Measurements from ENCODE around the gene HAGHL.

Gene HAGHL

DNA sequence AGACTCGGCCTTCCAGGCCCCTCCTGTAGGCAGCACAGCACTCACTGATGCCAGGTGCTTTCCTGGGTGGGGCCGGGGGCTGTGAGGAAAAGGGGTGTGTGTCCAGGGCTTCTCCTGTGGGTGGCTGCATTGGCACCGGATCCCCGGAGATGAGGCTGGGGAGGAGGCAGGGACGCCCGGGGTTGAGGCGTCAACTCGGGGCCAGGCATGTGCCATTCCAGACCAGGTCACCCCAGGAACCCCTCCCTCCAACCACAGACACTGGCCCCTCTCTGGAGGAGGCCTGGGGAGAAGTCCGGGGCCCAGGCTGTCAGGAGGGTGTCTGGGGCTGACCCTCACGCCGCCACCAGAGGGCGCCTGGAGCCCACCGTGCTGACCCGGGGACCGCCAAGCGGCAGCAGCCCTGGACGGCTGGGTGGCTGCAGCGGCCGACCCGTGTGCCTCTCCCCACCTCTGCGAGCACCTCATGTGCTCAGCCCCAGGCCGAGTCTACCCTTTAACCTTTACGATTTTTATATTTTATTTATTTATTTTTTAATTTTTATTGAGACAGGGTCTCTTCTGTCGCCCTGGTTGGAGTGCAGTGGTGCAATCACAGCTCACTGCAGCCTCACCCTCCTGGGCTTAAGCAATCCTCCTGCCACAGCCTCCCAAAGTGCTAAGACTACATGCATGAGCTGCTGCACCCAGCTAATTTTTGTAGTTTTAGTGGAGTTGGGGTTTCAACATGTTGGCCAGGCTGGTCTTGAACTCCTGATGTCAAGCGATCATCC, 15.2 kb upstream of the HAGHL start (continued):
- TF ChIP-seq ZNF549 (tag by site-specific recombination; IDR thresholded peaks at IDR 0.05), result no peak
- TF ChIP-seq, protein P1, sequence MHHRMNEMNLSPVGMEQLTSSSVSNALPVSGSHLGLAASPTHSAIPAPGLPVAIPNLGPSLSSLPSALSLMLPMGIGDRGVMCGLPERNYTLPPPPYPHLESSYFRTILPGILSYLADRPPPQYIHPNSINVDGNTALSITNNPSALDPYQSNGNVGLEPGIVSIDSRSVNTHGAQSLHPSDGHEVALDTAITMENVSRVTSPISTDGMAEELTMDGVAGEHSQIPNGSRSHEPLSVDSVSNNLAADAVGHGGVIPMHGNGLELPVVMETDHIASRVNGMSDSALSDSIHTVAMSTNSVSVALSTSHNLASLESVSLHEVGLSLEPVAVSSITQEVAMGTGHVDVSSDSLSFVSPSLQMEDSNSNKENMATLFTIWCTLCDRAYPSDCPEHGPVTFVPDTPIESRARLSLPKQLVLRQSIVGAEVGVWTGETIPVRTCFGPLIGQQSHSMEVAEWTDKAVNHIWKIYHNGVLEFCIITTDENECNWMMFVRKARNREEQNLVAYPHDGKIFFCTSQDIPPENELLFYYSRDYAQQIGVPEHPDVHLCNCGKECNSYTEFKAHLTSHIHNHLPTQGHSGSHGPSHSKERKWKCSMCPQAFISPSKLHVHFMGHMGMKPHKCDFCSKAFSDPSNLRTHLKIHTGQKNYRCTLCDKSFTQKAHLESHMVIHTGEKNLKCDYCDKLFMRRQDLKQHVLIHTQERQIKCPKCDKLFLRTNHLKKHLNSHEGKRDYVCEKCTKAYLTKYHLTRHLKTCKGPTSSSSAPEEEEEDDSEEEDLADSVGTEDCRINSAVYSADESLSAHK (tag by site-specific recombination; IDR thresholded peaks at IDR 0.05), result no peak
- TF ChIP-seq, protein P2, sequence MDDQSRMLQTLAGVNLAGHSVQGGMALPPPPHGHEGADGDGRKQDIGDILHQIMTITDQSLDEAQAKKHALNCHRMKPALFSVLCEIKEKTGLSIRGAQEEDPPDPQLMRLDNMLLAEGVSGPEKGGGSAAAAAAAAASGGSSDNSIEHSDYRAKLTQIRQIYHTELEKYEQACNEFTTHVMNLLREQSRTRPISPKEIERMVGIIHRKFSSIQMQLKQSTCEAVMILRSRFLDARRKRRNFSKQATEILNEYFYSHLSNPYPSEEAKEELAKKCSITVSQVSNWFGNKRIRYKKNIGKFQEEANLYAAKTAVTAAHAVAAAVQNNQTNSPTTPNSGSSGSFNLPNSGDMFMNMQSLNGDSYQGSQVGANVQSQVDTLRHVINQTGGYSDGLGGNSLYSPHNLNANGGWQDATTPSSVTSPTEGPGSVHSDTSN (CRISPR knock-in tag; IDR thresholded peaks at IDR 0.05), result no peak
- TF ChIP-seq ZIC2 (tag by site-specific recombination; IDR thresholded peaks at IDR 0.05), result no peak
- TF ChIP-seq ZNF274 (IDR thresholded peaks at IDR 0.05; ENCODE audit: low read length), result no peak
- no peak for TF ChIP-seq ZNF274 (tag by site-specific recombination; IDR thresholded peaks at IDR 0.05; ENCODE audit: borderline replicate concordance)
- no peak for TF ChIP-seq MEIS1 (CRISPR knock-in tag; IDR thresholded peaks at IDR 0.05; ENCODE audit: borderline replicate concordance)
- no peak for TF ChIP-seq HOXA7 (CRISPR knock-in tag; IDR thresholded peaks at IDR 0.05; ENCODE audit: borderline replicate concordance)
- TF ChIP-seq ZNF529 (tag by site-specific recombination; IDR thresholded peaks at IDR 0.05; ENCODE audit: insufficient replicate concordance), result no peak
- no peak for TF ChIP-seq YY2 (tag by site-specific recombination; IDR thresholded peaks at IDR 0.05)
- TF ChIP-seq ZBTB17 (tag by site-specific recombination; IDR thresholded peaks at IDR 0.05), result no peak
- TF ChIP-seq, protein P3, sequence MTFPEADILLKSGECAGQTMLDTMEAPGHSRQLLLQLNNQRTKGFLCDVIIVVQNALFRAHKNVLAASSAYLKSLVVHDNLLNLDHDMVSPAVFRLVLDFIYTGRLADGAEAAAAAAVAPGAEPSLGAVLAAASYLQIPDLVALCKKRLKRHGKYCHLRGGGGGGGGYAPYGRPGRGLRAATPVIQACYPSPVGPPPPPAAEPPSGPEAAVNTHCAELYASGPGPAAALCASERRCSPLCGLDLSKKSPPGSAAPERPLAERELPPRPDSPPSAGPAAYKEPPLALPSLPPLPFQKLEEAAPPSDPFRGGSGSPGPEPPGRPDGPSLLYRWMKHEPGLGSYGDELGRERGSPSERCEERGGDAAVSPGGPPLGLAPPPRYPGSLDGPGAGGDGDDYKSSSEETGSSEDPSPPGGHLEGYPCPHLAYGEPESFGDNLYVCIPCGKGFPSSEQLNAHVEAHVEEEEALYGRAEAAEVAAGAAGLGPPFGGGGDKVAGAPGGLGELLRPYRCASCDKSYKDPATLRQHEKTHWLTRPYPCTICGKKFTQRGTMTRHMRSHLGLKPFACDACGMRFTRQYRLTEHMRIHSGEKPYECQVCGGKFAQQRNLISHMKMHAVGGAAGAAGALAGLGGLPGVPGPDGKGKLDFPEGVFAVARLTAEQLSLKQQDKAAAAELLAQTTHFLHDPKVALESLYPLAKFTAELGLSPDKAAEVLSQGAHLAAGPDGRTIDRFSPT (tag by site-specific recombination; IDR thresholded peaks at IDR 0.05), result no peak; the same call in 1 of the 2 replicates
- TF ChIP-seq BCL11A (tag by site-specific recombination; IDR thresholded peaks at IDR 0.05; ENCODE audit: low read depth), result no peak
- TF ChIP-seq, protein P4, sequence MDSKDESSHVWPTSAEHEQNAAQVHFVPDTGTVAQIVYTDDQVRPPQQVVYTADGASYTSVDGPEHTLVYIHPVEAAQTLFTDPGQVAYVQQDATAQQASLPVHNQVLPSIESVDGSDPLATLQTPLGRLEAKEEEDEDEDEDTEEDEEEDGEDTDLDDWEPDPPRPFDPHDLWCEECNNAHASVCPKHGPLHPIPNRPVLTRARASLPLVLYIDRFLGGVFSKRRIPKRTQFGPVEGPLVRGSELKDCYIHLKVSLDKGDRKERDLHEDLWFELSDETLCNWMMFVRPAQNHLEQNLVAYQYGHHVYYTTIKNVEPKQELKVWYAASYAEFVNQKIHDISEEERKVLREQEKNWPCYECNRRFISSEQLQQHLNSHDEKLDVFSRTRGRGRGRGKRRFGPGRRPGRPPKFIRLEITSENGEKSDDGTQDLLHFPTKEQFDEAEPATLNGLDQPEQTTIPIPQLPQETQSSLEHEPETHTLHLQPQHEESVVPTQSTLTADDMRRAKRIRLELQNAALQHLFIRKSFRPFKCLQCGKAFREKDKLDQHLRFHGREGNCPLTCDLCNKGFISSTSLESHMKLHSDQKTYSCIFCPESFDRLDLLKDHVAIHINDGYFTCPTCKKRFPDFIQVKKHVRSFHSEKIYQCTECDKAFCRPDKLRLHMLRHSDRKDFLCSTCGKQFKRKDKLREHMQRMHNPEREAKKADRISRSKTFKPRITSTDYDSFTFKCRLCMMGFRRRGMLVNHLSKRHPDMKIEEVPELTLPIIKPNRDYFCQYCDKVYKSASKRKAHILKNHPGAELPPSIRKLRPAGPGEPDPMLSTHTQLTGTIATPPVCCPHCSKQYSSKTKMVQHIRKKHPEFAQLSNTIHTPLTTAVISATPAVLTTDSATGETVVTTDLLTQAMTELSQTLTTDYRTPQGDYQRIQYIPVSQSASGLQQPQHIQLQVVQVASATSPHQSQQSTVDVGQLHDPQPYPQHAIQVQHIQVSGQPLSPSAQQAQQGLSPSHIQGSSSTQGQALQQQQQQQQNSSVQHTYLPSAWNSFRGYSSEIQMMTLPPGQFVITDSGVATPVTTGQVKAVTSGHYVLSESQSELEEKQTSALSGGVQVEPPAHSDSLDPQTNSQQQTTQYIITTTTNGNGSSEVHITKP (tag by site-specific recombination; IDR thresholded peaks at IDR 0.05), result no peak
- no peak for TF ChIP-seq KLF8 (tag by site-specific recombination; IDR thresholded peaks at IDR 0.05)
- no peak for TF ChIP-seq ZNF266 (tag by site-specific recombination; IDR thresholded peaks at IDR 0.05; ENCODE audit: low read depth)
- TF ChIP-seq ZBTB20 (tag by site-specific recombination; IDR thresholded peaks at IDR 0.05), result peak; percentile 38; the same call in 1 of the 2 replicates
- TF ChIP-seq ZSCAN23 (tag by site-specific recombination; IDR thresholded peaks at IDR 0.05), result no peak
- TF ChIP-seq ZNF354C (tag by site-specific recombination; IDR thresholded peaks at IDR 0.05; ENCODE audit: borderline replicate concordance, low read depth), result no peak
- TF ChIP-seq, protein P5, sequence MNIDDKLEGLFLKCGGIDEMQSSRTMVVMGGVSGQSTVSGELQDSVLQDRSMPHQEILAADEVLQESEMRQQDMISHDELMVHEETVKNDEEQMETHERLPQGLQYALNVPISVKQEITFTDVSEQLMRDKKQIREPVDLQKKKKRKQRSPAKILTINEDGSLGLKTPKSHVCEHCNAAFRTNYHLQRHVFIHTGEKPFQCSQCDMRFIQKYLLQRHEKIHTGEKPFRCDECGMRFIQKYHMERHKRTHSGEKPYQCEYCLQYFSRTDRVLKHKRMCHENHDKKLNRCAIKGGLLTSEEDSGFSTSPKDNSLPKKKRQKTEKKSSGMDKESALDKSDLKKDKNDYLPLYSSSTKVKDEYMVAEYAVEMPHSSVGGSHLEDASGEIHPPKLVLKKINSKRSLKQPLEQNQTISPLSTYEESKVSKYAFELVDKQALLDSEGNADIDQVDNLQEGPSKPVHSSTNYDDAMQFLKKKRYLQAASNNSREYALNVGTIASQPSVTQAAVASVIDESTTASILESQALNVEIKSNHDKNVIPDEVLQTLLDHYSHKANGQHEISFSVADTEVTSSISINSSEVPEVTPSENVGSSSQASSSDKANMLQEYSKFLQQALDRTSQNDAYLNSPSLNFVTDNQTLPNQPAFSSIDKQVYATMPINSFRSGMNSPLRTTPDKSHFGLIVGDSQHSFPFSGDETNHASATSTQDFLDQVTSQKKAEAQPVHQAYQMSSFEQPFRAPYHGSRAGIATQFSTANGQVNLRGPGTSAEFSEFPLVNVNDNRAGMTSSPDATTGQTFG (tag by site-specific recombination; IDR thresholded peaks at IDR 0.05; ENCODE audit: borderline replicate concordance), result no peak
- TF ChIP-seq SP7 (tag by site-specific recombination; IDR thresholded peaks at IDR 0.05), result peak; percentile 10; the same call in 1 of the 2 replicates
- no peak for TF ChIP-seq IKZF3 (tag by site-specific recombination; IDR thresholded peaks at IDR 0.05)
- no peak for TF ChIP-seq ZNF138 (tag by site-specific recombination; IDR thresholded peaks at IDR 0.05; ENCODE audit: borderline replicate concordance)
- no peak for TF ChIP-seq ZNF555 (tag by site-specific recombination; conservative IDR thresholded peaks at IDR 0.05)
- TF ChIP-seq KLF10 (tag by site-specific recombination; IDR thresholded peaks at IDR 0.05), result no peak
- no peak for TF ChIP-seq ZNF449 (tag by site-specific recombination; IDR thresholded peaks at IDR 0.05)

Measured in HEK293 (cell line).